Measurements from ENCODE around the gene CNOT4.
"Not testable (repeated sequence)": the region's sequence is repeated elsewhere in the genome, so short reads cannot be mapped to it uniquely, and the experiment has no call there.

CNOT4 gene

GRCh38 chr7:135449436-135449835, 60.5 kb downstream of the CNOT4 start:
- no peak for TF ChIP-seq ZFX (IDR thresholded peaks at IDR 0.05)
- TF ChIP-seq, protein P1, sequence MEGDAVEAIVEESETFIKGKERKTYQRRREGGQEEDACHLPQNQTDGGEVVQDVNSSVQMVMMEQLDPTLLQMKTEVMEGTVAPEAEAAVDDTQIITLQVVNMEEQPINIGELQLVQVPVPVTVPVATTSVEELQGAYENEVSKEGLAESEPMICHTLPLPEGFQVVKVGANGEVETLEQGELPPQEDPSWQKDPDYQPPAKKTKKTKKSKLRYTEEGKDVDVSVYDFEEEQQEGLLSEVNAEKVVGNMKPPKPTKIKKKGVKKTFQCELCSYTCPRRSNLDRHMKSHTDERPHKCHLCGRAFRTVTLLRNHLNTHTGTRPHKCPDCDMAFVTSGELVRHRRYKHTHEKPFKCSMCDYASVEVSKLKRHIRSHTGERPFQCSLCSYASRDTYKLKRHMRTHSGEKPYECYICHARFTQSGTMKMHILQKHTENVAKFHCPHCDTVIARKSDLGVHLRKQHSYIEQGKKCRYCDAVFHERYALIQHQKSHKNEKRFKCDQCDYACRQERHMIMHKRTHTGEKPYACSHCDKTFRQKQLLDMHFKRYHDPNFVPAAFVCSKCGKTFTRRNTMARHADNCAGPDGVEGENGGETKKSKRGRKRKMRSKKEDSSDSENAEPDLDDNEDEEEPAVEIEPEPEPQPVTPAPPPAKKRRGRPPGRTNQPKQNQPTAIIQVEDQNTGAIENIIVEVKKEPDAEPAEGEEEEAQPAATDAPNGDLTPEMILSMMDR (conservative IDR thresholded peaks at IDR 0.05), result no peak
- H3K27ac ChIP-seq, result no peak overlapping the region

GRCh38 chr7:135448753-135449152, 61.1 kb downstream of the CNOT4 start:
- no peak for TF ChIP-seq ZFX (IDR thresholded peaks at IDR 0.05)
- TF ChIP-seq, protein P1 (conservative IDR thresholded peaks at IDR 0.05), result no peak

DNA sequence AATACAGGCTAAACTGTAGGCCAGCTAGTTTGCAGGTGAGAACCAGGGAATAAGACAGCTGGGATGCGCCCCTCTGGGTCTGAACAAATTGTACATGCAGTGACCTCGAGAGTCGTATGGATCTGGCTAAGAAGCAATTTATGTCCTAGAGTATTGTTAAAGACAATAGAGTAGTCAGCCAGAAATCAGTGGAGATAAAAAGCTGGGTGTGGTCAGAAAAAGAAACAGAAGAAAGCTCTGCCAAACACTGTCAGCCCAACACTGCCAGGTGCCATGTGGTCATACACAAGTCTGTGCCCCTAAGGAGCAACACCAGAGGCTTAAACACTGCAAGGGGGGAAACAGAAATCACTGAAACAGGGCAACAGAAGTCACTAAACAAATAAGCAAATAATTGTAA, 62.2 kb downstream of the CNOT4 start:
- H3K27ac ChIP-seq, result no peak overlapping the region; the same call in 1 of the 2 replicates
- TF ChIP-seq, protein P1 (conservative IDR thresholded peaks at IDR 0.05), result no peak
- no peak for TF ChIP-seq ZFX (IDR thresholded peaks at IDR 0.05)

More at GRCh38 chr7:135448753-135449152, 61.1 kb downstream of the CNOT4 start:
- H3K27ac ChIP-seq, result no peak overlapping the region

DNA sequence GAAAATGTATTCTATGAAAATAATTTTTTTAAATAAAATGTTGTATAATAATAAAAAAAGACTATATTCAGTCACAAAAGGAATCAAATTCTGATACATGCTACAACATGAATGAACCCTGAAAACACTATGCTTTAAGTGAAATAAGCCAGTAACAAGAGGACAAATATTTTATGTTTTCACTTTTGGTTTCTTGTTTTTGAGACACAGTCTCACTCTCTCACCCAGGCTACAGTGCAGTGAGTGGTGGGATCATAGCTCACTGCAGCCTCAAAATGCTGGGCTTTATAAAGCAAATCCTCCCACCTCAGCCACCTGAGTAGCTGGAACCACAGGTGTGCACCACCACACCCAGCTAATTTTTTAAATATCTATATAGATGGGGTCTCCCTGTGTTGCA, 64.2 kb downstream of the CNOT4 start:
- TF ChIP-seq ZFX (IDR thresholded peaks at IDR 0.05), result no peak
- TF ChIP-seq, protein P1 (conservative IDR thresholded peaks at IDR 0.05), result no peak
- no peak overlapping the region for H3K27ac ChIP-seq

GRCh38 chr7:135445266-135445665, 64.6 kb downstream of the CNOT4 start:
- H3K27ac ChIP-seq, result not testable (repeated sequence)

DNA sequence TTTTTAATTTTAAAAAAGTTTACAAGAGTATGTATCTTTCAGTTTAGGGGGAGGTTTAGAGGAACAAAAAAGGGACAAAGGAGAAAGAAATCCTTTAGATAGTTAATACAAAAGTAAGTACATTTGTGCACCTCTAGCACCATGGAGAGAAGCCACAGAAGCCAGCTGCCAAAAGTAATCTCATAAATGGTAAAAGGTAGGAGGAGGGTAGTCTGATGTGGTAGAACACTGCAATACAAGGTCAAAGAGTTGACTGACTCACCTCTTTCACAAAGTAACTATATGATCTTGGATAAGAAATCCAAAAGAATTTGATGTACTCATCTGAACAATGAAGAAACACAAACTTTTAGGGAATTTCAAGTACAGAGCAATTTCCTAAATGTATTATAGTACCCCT, 68.1 kb downstream of the CNOT4 start:
- TF ChIP-seq, protein P1 (conservative IDR thresholded peaks at IDR 0.05), result no peak
- no peak for TF ChIP-seq ZFX (IDR thresholded peaks at IDR 0.05)
- H3K27ac ChIP-seq, result no peak overlapping the region

- TF ChIP-seq ZFX (IDR thresholded peaks at IDR 0.05), result no peak
- TF ChIP-seq, protein P1 (conservative IDR thresholded peaks at IDR 0.05), result no peak
Measured at GRCh38 chr7:135434047-135434446, 75.9 kb downstream of the CNOT4 start.

DNA sequence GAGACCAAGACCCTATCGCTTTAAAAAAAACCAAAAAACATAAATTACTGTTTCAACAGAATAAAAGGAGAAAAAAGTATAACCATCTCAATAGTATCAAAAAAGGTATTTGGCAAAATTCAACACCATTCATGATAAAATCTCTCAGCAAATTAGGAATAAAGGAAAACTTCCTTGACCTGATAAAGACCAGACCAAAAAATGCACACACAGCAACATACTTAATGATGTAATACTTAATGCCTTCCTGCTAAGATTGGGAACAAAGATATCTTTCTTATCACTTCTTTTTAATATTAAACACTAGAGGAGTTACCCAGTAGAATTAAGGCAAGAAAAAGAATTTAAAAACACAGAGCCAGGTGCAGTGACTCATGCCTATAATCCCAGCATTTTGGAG, 79.3 kb downstream of the CNOT4 start:
- TF ChIP-seq ZFX (IDR thresholded peaks at IDR 0.05), result no peak
- TF ChIP-seq, protein P1 (conservative IDR thresholded peaks at IDR 0.05), result no peak

More at GRCh38 chr7:135434047-135434446, 75.9 kb downstream of the CNOT4 start:
- H3K27ac ChIP-seq, result no peak overlapping the region

More for the DNA sequence above, 79.3 kb downstream of the CNOT4 start:
- no peak overlapping the region for H3K27ac ChIP-seq
